SK-N-SH (cell line): ENCODE measurements around the gene DOK6. TPM values are rescaled to one million over a fixed set of nuclear protein-coding genes. Genes with fewer than 3 reads are reported as not detected.

Experiments
- CTCF ChIA-PET: fragments of 300-600, 350-600 bp; formaldehyde crosslinking; extraction: SDS; loops from one replicate; lab custom pipeline; 2021; lab: Yijun Ruan, JAX
- POLR2A ChIA-PET: fragments of 350-600 bp; sonication (Branson Sonifier 250); formaldehyde crosslinking; extraction: SDS; loops from one replicate; lab custom pipeline; 2020; ENCODE audit warnings: antibody characterized with exemption, inconsistent platforms; lab: Yijun Ruan, JAX
- DNase-seq: peaks from one replicate; pipeline ENCODE4 v3.0.0; 2012
- H2AFZ ChIP-seq: fragments of 200-600 bp; sonication (generic); 2 replicates; pipeline ENCODE4 v1.8.1; 2016; ENCODE audit warnings: antibody characterized with exemption, mild to moderate bottlenecking, low read depth
- H3F3A ChIP-seq: fragments of 200-600 bp; sonication (generic); replicated peaks from 2 replicates; pipeline ENCODE3; 2016; ENCODE audit warnings: antibody characterized with exemption, mild to moderate bottlenecking; ENCODE audit not compliant: insufficient read depth
- H3K27ac ChIP-seq, 2 experiments: fragments of 200-500 bp in 1 of 2; fragments of 200-600 bp in 1 of 2; sonication (Bioruptor generic) in 1 of 2; sonication (generic), shearing (Covaris generic) in 1 of 2; 2 replicates each; pipeline versions ENCODE4 v1.5.1 to v1.6.1; 2014 to 2016; ENCODE audit warnings: low read depth in 2 of 2, inconsistent platforms in 1 of 2, low read length in 1 of 2, mild to moderate bottlenecking in 1 of 2, mixed read lengths in 1 of 2
- H3K27me3 ChIP-seq: fragments of 200-600 bp; sonication (generic), shearing (Covaris generic); 2 replicates; pipeline ENCODE4 v1.6.1; 2016; ENCODE audit warnings: mixed run types; ENCODE audit not compliant: insufficient read depth
- H3K36me3 ChIP-seq, 2 experiments: fragments of 200-500 bp in 1 of 2; fragments of 200-600 bp in 1 of 2; sonication (Bioruptor generic) in 1 of 2; sonication (generic) in 1 of 2; replicated peaks in 1 of 2; 2 replicates each; pipeline versions ENCODE3 to v1.5.1; 2014 to 2016; ENCODE audit warnings: low read length in 1 of 2, mild to moderate bottlenecking in 1 of 2; ENCODE audit not compliant: insufficient read depth in 2 of 2, control insufficient read depth in 1 of 2
- H3K4me1 ChIP-seq, 2 experiments: fragments of 200-500 bp in 1 of 2; fragments of 200-600 bp in 1 of 2; sonication (Bioruptor generic) in 1 of 2; sonication (generic), shearing (Covaris generic) in 1 of 2; 2 replicates each; pipeline versions ENCODE4 v1.5.1 to v1.6.1; 2014 to 2016; ENCODE audit warnings: low read depth in 1 of 2, low read length in 1 of 2, mixed run types in 1 of 2; ENCODE audit not compliant: insufficient read depth in 2 of 2, control insufficient read depth in 1 of 2
- H3K4me2 ChIP-seq: fragments of 200-600 bp; sonication (generic), shearing (Covaris generic); 2 replicates; pipeline ENCODE4 v1.6.1; 2017; ENCODE audit warnings: mixed run types
- H3K4me3 ChIP-seq, 2 experiments: fragments of 200-500 bp in 1 of 2; fragments of 200-600 bp in 1 of 2; sonication (Bioruptor generic) in 1 of 2; sonication (generic), shearing (Covaris generic) in 1 of 2; 2 replicates each; pipeline versions ENCODE4 v1.5.1 to v1.8.1; 2014 to 2016; ENCODE audit warnings: low read depth in 2 of 2, inconsistent platforms in 1 of 2, low read length in 1 of 2, mild to moderate bottlenecking in 1 of 2, mixed read lengths in 1 of 2, moderate library complexity in 1 of 2
- H3K79me2 ChIP-seq: fragments of 200-600 bp; sonication (generic); 2 replicates; pipeline ENCODE4 v1.8.1; 2017; ENCODE audit warnings: mild to moderate bottlenecking; ENCODE audit not compliant: insufficient read depth
- H3K9ac ChIP-seq: fragments of 200-600 bp; sonication (generic); 2 replicates; pipeline ENCODE4 v1.6.1; 2017; ENCODE audit warnings: mixed run types
- H3K9me2 ChIP-seq: fragments of 200-600 bp; sonication (generic); 2 replicates; pipeline ENCODE4 v1.6.1; 2017; ENCODE audit warnings: mixed run types
- H3K9me3 ChIP-seq: fragments of 200-600 bp; sonication (generic); 2 replicates; pipeline ENCODE4 v1.6.1; 2017; ENCODE audit warnings: mixed run types, mild to moderate bottlenecking, moderate library complexity
- H4K20me1 ChIP-seq: fragments of 200-600 bp; sonication (generic); 2 replicates; pipeline ENCODE4 v1.6.1; 2017; ENCODE audit warnings: mild to moderate bottlenecking, mixed run types; ENCODE audit not compliant: insufficient read depth
- CHD2 ChIP-seq: fragments of 150-350 bp; IDR thresholded peaks from 2 replicates; pipeline ENCODE4 v1.6.1; 2018; ENCODE audit warnings: low read length; ENCODE audit not compliant: partially characterized antibody
- FOXJ3 ChIP-seq: sonication (generic); formaldehyde crosslinking; IDR thresholded peaks from 2 replicates; pipeline ENCODE4 v1.5.1; 2020; ENCODE audit warnings: mild to moderate bottlenecking, missing genetic modification reagents
- FOXM1 ChIP-seq: IDR thresholded peaks from 2 replicates; pipeline ENCODE4 v1.4.0; 2012; ENCODE audit warnings: low read depth, mild to moderate bottlenecking
- GATA2 ChIP-seq: sonication (generic); formaldehyde crosslinking; IDR thresholded peaks from 2 replicates; pipeline ENCODE4 v1.5.0; 2020; ENCODE audit warnings: mild to moderate bottlenecking, missing genetic modification reagents
- JUND ChIP-seq: IDR thresholded peaks from 2 replicates; pipeline ENCODE4 v1.4.0; 2012
- MEF2A ChIP-seq: IDR thresholded peaks from 2 replicates; pipeline ENCODE4 v1.4.0; 2012; ENCODE audit warnings: low read depth, borderline replicate concordance
- REST ChIP-seq: IDR thresholded peaks from 2 replicates; pipeline ENCODE4 v1.6.1; 2012; ENCODE audit warnings: mild to moderate bottlenecking, low read depth, low read length, moderate library complexity
- SMC3 ChIP-seq: IDR thresholded peaks from 2 replicates; pipeline ENCODE4 v1.6.1; 2012; ENCODE audit warnings: low read depth, low read length, improper control_type of control experiment
- TCF12 ChIP-seq: IDR thresholded peaks from 2 replicates; pipeline ENCODE4 v1.4.0; 2012
- USF2 ChIP-seq: fragments of 150-350 bp; IDR thresholded peaks from 2 replicates; pipeline ENCODE4 v1.6.1; 2017; ENCODE audit warnings: antibody characterized with exemption, low read length, low read depth, borderline replicate concordance
- ZBTB33 ChIP-seq: IDR thresholded peaks from 2 replicates; pipeline ENCODE4 v1.4.0; 2012; ENCODE audit warnings: low read depth, borderline replicate concordance
- WGBS: methylation state at CpG from one replicate; pipeline ENCODE4 v1.1.6; 2017; ENCODE audit warnings: low lambda C conversion rate; 5-methylcytosine and 5-hydroxymethylcytosine counted together
- polyA plus RNA-seq, 3 experiments: library from polyadenylated mRNA; depleted of rRNA; stranded (reverse); fragments of >200 nt; gene quantifications; 2 replicates each; pipeline ENCODE4 v1.2.3, GENCODE V29; 2012

The DOK6 gene
- polyA plus RNA-seq, 1 of the 3 experiments (the other 2 are of a cell fraction): 3.9 TPM

GRCh38 chr18:69777248-69777647 is 376.6 kb downstream of the DOK6 start:
- no peaks in the 10 kb centered on the region for H4K20me1 ChIP-seq
- POLR2A ChIA-PET: no interaction called here
- H3K4me1 ChIP-seq: no peaks in the 10 kb centered on the region; a peak in 1 of 4 replicates

GRCh38 chr18:69778680-69779079 is 378.0 kb downstream of the DOK6 start:
- H2AFZ ChIP-seq: no peak overlapping the region
- CTCF ChIA-PET: no interaction called here

More at GRCh38 chr18:69777248-69777647, 376.6 kb downstream of the DOK6 start:
- no peak overlapping the region for H3K9ac ChIP-seq
- no peaks in the 10 kb centered on the region for H3K9me2 ChIP-seq
- CTCF ChIA-PET: no interaction called here
- no peak overlapping the region for H3K27ac ChIP-seq
- H2AFZ ChIP-seq: no peak overlapping the region
- no peak for TF ChIP-seq TCF12
- TF ChIP-seq, all 33 proteins: peak for 0
- Histone ChIP-seq H3K27me3 (no peaks in the 10 kb centered on the region), H3K4me3 (no peak overlapping the region), H3K9me3 (no peaks in the 10 kb centered on the region), H3K4me2 (no peak overlapping the region), H3K36me3 (no peaks in the 10 kb centered on the region), H3K79me2 (no peaks in the 10 kb centered on the region), H3F3A (no peaks in the 10 kb centered on the region)
- no peak for DNase-seq

More at GRCh38 chr18:69778680-69779079, 378.0 kb downstream of the DOK6 start:
- Histone ChIP-seq H3K9ac (no peak overlapping the region), H3K9me2 (no peaks in the 10 kb centered on the region), H3K27me3 (no peaks in the 10 kb centered on the region), H3K4me3 (no peak overlapping the region), H3K27ac (no peak overlapping the region), H3K4me1 (no peaks in the 10 kb centered on the region; a peak in 1 of 4 replicates), H3K79me2 (no peaks in the 10 kb centered on the region), H3F3A (no peaks in the 10 kb centered on the region), H3K36me3 (no peaks in the 10 kb centered on the region), H3K9me3 (no peaks in the 10 kb centered on the region), H3K4me2 (no peak overlapping the region), H4K20me1 (no peaks in the 10 kb centered on the region)
- DNase-seq: no peak
- TF ChIP-seq REST (no peak), FOXJ3 (CRISPR knock-in tag) (no peak), MEF2A (no peak), CHD2 (no peak), USF2 (no peak), SMC3 (no peak), TCF12 (no peak), ZBTB33 (no peak), GATA2 (CRISPR knock-in tag) (no peak), FOXM1 (no peak), JUND (no peak)
- WGBS: 85% methylated on average over 1 of the region's 1 CpG
- POLR2A ChIA-PET: no interaction called here
